Transverse colon (tissue), 4 donors: ENCODE measurements around the gene DHRSX. TPM values are rescaled to one million over a fixed set of nuclear protein-coding genes. Genes with fewer than 3 reads are reported as not detected.

Source experiments
- DNase-seq: peaks from one replicate; pipeline ENCODE4 v3.0.0-alpha.2; 2019
- H3K27ac ChIP-seq, 4 donors: fragments of 200-600 bp; sonication (generic); 2 replicates each; pipeline ENCODE4 v1.5.1; 2016 to 2018; ENCODE audit warnings: inconsistent platforms in 4 of 4
- H3K27me3 ChIP-seq: fragments of 200-600 bp; sonication (generic); 2 replicates; pipeline ENCODE4 v1.5.1; 2017; ENCODE audit warnings: inconsistent platforms
- H3K36me3 ChIP-seq, 4 donors: fragments of 200-600 bp; sonication (generic); 2 replicates each; pipeline ENCODE4 v1.5.1; 2017 to 2019; ENCODE audit warnings: inconsistent platforms in 4 of 4
- H3K4me1 ChIP-seq, 4 donors: fragments of 200-600 bp; sonication (generic); 2 replicates each; pipeline ENCODE4 v1.5.1; 2017 to 2020; ENCODE audit warnings: inconsistent platforms in 4 of 4
- H3K4me3 ChIP-seq, 4 donors: fragments of 200-600 bp; sonication (generic); 1 replicate in 1 of 4; 2 replicates in 3 of 4; pipeline versions ENCODE4 v1.5.1 to v1.6.1; 2017 to 2019; ENCODE audit warnings: inconsistent platforms in 4 of 4
- H3K9me3 ChIP-seq, 2 donors: fragments of 200-600 bp; sonication (generic); 2 replicates each; pipeline ENCODE4 v1.5.1; 2017 to 2019; ENCODE audit warnings: inconsistent platforms in 2 of 2
- CTCF ChIP-seq, 5 experiments: fragments of 200-600 bp in 3 of 5; fragments of 450-650 bp in 2 of 5; sonication (generic) in 3 of 5; IDR thresholded peaks; 1 replicate in 2 of 5; 2 replicates in 3 of 5; pipeline ENCODE4 v1.5.1; 2016 to 2017; ENCODE audit warnings: antibody characterized with exemption in 5 of 5, inconsistent platforms in 3 of 5, mild to moderate bottlenecking in 2 of 5, moderate library complexity in 1 of 5
- EP300 ChIP-seq: sonication (generic); formaldehyde crosslinking; IDR thresholded peaks from one replicate; pipeline ENCODE4 v1.6.1; 2017; ENCODE audit warnings: antibody characterized with exemption, low read depth
- POLR2A ChIP-seq: fragments of 450-650 bp; IDR thresholded peaks from one replicate; pipeline ENCODE4 v1.6.1; 2016; ENCODE audit warnings: antibody characterized with exemption, mild to moderate bottlenecking, moderate library complexity
- POLR2AphosphoS5 ChIP-seq, 3 donors: sonication (generic); formaldehyde crosslinking; IDR thresholded peaks; one replicate each; pipeline ENCODE4 v1.6.1; 2016; ENCODE audit warnings: antibody characterized with exemption in 3 of 3
- WGBS, 2 donors: methylation state at CpG; one replicate each; pipeline ENCODE4 v1.1.5; 2018; ENCODE audit warnings: low coverage in 1 of 2; 5-methylcytosine and 5-hydroxymethylcytosine counted together
- in situ Hi-C, 4 donors: fragments of 200-750 bp; cut with MboI; loops; one replicate each; pipeline versions ENCODE4 v1.15.0 to v1.15.1; 2017; ENCODE audit warnings: low sequenced_read_pairs in 3 of 4, low pct_ligation_motif_present in 1 of 4, low pct_unique_long_range_greater_than_20kb in 1 of 4
- intact Hi-C: fragments of 100-400 bp; cut with DNase I; formaldehyde crosslinking; loops from one replicate; pipeline ENCODE4 v1.15.1; 2023; ENCODE audit warnings: low total_unique reads
- total RNA-seq, 4 donors: library from RNA; depleted of rRNA; stranded (reverse); fragments of >200 nt; gene quantifications; one replicate each; pipeline ENCODE4 v1.1.0, GENCODE V29; 2016

The DHRSX gene
- total RNA-seq, 4 donors from 2014 or later = 27.9 to 39.9 (median 33.9) TPM

DNA sequence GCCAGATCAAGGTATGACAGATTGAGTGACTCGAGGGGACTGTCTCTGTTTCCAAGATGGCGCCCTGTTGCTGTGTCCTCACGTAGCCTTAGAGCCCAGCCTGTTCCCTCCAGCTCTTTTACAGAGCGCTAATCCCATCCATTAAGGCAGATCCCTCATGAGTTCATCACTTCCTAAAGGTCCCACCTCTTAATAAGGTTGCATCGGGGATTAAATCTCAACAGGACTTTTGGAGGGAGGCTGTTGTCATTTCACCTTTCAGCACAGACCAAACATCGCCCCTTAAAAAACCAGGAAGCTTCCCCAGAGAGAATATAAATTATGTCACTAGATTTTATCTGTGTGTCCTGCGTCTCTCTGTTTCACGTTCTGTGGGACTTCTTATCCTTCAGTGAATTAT is 32.6 kb upstream of the DHRSX start:
- H3K9me3 ChIP-seq = no peaks in the 10 kb centered on the region
- no peak for DNase-seq
- no peaks in the 10 kb centered on the region for H3K36me3 ChIP-seq
- in situ Hi-C loops = no loop called here
- no peaks in the 10 kb centered on the region for H3K27me3 ChIP-seq
- intact Hi-C loops = no loop called here
- H3K4me1 ChIP-seq = no peaks in the 10 kb centered on the region
- no peak overlapping the region for H3K4me3 ChIP-seq
- 60 to 65% methylated on average over 2 to 8 of the region's 8 CpGs for WGBS, 2 donors
- no peak overlapping the region for H3K27ac ChIP-seq
- TF ChIP-seq POLR2A (no peak), CTCF (IDR thresholded peaks at IDR 0.05) (no peak), EP300 (no peak), POLR2AphosphoS5 (IDR thresholded peaks at IDR 0.05) (no peak)

DNA sequence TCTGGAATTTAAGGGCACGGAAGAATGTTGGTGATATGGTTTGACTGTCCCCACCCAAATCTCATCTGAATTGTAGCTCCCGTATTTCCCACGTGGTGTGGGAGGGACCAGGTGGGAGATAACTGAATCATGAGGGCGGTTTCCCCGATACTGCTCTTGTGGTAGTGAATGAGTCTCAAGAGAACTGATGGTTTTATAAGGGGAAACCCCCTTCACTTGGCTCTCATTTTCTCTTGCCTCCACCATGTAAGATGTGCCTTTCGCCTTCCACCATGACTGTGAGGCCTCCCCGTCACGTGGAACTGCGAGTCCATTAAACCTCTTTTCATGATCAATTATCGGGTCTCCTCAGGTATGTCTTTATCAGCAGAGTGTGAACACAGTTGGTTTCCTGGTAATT is 25.6 kb upstream of the DHRSX start:
- no peak for TF ChIP-seq CTCF (IDR thresholded peaks at IDR 0.05)
- TF ChIP-seq EP300 = no peak
- TF ChIP-seq POLR2A = no peak
- no peak for TF ChIP-seq POLR2AphosphoS5 (IDR thresholded peaks at IDR 0.05)
- Histone ChIP-seq H3K4me1 (no peaks in the 10 kb centered on the region), H3K27me3 (no peaks in the 10 kb centered on the region), H3K36me3 (no peaks in the 10 kb centered on the region), H3K27ac (no peak overlapping the region), H3K4me3 (no peak overlapping the region), H3K9me3 (no peaks in the 10 kb centered on the region)
- intact Hi-C loops = no loop called here
- in situ Hi-C loops = no loop called here
- no peak for DNase-seq
- WGBS, 2 donors = 78 to 86% methylated on average over 7 to 10 of the region's 10 CpGs

GRCh38 chrX:2523911-2524310 is 23.1 kb upstream of the DHRSX start:
- Histone ChIP-seq H3K4me1 (no peaks in the 10 kb centered on the region), H3K9me3 (no peaks in the 10 kb centered on the region), H3K4me3 (no peak overlapping the region), H3K27me3 (no peaks in the 10 kb centered on the region), H3K27ac (no peak overlapping the region), H3K36me3 (no peaks in the 10 kb centered on the region)
- no peak for TF ChIP-seq CTCF (IDR thresholded peaks at IDR 0.05)
- TF ChIP-seq POLR2AphosphoS5 (IDR thresholded peaks at IDR 0.05) = no peak
- no peak for TF ChIP-seq POLR2A
- TF ChIP-seq EP300 = no peak
- 70 to 81% methylated on average over 4 to 6 of the region's 6 CpGs for WGBS, 2 donors
- no peak for DNase-seq
- intact Hi-C loops (no loop called here), in situ Hi-C loops (no loop called here)

DNA sequence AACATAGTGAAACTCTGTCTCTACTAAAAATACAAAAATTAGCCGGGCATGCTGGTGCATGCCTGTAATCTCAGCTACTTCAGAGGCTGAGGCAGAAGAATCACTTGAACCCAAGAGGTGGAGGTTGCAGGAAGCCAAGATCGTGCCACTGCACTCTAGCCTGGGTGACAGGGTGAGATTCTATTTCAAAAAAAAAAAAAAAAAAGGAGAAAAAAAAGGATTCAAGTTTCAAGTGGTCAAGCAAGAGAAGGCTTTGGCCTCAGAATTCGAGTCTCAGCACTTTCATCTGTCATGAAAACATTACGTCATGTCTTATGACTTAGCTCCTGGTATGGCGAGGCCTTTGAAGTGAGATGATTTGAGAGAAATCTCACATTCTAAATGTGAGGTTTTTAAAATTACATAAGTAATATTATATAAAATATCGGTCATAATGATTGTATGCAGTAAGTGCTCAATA is 21.2 kb upstream of the DHRSX start:
- no peaks in the 10 kb centered on the region for H3K9me3 ChIP-seq
- no peak overlapping the region for H3K4me3 ChIP-seq
- intact Hi-C loops = no loop called here
- WGBS, 2 donors = 71 to 78% methylated on average over 4 to 6 of the region's 6 CpGs
- no peaks in the 10 kb centered on the region for H3K27me3 ChIP-seq
- peak overlapping the region in 1 of 4 donors; percentile 35 for H3K27ac ChIP-seq
- in situ Hi-C loops = no loop called here
- H3K4me1 ChIP-seq = no peaks in the 10 kb centered on the region
- no peaks in the 10 kb centered on the region for H3K36me3 ChIP-seq
- TF ChIP-seq POLR2AphosphoS5 (IDR thresholded peaks at IDR 0.05) = no peak
- TF ChIP-seq EP300 = no peak
- TF ChIP-seq POLR2A = no peak
- TF ChIP-seq CTCF (IDR thresholded peaks at IDR 0.05) = no peak
- DNase-seq = no peak
